ENCODE results near the gene EIF6. TPM values are rescaled to one million over a fixed set of nuclear protein-coding genes. Genes with fewer than 3 reads are reported as not detected.
"Not testable (repeated sequence)": the region's sequence is repeated elsewhere in the genome, so short reads cannot be mapped to it uniquely, and the experiment has no call there.

EIF6 gene
- total RNA-seq, 1 donor from 2014 or later: 124 TPM

DNA sequence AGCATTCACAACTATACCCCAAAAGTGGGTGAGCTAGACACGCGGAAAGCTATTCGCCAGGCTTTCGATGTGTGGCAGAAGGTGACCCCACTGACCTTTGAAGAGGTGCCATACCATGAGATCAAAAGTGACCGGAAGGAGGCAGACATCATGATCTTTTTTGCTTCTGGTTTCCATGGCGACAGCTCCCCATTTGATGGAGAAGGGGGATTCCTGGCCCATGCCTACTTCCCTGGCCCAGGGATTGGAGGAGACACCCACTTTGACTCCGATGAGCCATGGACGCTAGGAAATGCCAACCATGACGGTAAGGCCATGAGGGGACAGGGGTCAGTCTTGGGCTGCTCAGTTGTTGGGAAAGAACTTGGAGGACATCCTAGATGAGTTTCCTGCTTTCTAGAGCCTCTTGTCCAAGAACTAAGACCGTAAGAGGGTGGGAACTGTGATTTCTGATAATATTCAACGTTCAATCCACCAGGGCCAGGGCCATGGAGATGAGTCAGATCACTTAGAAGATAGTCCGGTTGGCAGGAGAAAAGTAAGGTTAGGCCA, 30.0 kb downstream of the EIF6 start:
- Histone ChIP-seq H3K4me3 (no peak overlapping the region), H3K27me3 (no peaks in the 10 kb centered on the region), H3K9me3 (no peaks in the 10 kb centered on the region), H3K4me1 (no peaks in the 10 kb centered on the region), H3K36me3 (no peaks in the 10 kb centered on the region), H3K27ac (no peak overlapping the region)
- TF ChIP-seq POLR2A (IDR thresholded peaks at IDR 0.05) (no peak), POLR2AphosphoS5 (IDR thresholded peaks at IDR 0.05; ENCODE audit: insufficient read depth in 1 of 2, low read depth in 1 of 2) (no peak)
- TF ChIP-seq, protein P1, sequence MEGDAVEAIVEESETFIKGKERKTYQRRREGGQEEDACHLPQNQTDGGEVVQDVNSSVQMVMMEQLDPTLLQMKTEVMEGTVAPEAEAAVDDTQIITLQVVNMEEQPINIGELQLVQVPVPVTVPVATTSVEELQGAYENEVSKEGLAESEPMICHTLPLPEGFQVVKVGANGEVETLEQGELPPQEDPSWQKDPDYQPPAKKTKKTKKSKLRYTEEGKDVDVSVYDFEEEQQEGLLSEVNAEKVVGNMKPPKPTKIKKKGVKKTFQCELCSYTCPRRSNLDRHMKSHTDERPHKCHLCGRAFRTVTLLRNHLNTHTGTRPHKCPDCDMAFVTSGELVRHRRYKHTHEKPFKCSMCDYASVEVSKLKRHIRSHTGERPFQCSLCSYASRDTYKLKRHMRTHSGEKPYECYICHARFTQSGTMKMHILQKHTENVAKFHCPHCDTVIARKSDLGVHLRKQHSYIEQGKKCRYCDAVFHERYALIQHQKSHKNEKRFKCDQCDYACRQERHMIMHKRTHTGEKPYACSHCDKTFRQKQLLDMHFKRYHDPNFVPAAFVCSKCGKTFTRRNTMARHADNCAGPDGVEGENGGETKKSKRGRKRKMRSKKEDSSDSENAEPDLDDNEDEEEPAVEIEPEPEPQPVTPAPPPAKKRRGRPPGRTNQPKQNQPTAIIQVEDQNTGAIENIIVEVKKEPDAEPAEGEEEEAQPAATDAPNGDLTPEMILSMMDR (IDR thresholded peaks at IDR 0.05): no peak
- intact Hi-C loops (cut with DNase I): no loop called here
- no peak for DNase-seq (ENCODE audit: extremely low spot score in 2 of 2)

DNA sequence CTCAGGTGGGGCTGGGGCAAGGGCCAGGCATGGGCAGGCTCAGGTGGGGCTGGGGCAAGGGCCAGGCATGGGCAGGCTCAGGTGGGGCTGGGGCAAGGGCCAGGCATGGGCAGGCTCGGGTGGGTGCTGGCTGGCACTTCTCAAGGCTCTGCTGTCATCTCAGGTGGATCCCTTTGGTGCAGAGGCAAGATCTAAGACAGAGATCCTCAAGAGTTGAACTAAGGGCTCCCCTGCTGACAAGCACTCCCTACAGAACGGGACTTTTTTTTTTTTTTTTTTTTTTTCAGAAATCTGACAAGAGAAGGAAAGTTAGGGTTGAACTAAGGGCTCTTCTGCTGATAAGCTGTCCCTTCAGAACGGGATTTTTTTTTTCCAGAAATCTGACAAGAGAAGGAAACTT, 31.6 kb downstream of the EIF6 start:
- Histone ChIP-seq H3K4me3 (no peak overlapping the region), H3K27ac (no peak overlapping the region), H3K36me3 (no peaks in the 10 kb centered on the region), H3K27me3 (no peaks in the 10 kb centered on the region), H3K9me3 (no peaks in the 10 kb centered on the region), H3K4me1 (no peaks in the 10 kb centered on the region)
- intact Hi-C loops (cut with DNase I): no loop called here
- no peak for DNase-seq (ENCODE audit: extremely low spot score in 2 of 2)
- TF ChIP-seq POLR2A (IDR thresholded peaks at IDR 0.05) (no peak), POLR2AphosphoS5 (IDR thresholded peaks at IDR 0.05; ENCODE audit: insufficient read depth in 1 of 2, low read depth in 1 of 2) (no peak)
- TF ChIP-seq, protein P1 (IDR thresholded peaks at IDR 0.05): no peak

- H3K27me3 ChIP-seq; intact Hi-C loops (cut with DNase I); H3K36me3 ChIP-seq; H3K4me3 ChIP-seq; H3K27ac ChIP-seq; DNase-seq (ENCODE audit: extremely low spot score in 2 of 2); H3K4me1 ChIP-seq; H3K9me3 ChIP-seq: not testable (repeated sequence)
Measured at GRCh38 chr20:35252598-35252997, 32.0 kb downstream of the EIF6 start.

DNA sequence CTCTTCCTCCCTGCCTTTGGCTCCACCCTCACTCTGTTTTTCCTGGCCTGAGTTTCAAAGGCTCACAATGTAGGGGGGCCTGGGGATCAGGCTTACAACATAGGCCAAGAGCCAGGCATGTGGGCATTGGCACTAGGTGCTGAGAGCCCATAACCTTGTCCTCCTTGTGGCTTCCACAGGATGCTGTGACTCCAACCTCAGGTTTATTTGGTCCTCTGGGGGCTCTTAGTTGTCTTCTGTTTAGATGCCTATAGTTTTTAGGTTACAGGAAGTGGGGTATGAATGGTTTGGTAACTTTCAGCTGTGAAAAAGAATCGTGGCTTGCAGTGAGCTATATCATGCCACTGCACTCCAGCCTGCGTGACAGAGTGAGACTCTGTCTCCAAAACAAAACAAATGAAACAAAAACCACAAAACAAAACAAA, 32.5 kb downstream of the EIF6 start:
- no peak overlapping the region for H3K4me3 ChIP-seq
- H3K36me3 ChIP-seq: no peaks in the 10 kb centered on the region
- no peaks in the 10 kb centered on the region for H3K27me3 ChIP-seq
- TF ChIP-seq, protein P1 (IDR thresholded peaks at IDR 0.05): no peak
- no peak for TF ChIP-seq POLR2AphosphoS5 (IDR thresholded peaks at IDR 0.05; ENCODE audit: insufficient read depth in 1 of 2, low read depth in 1 of 2)
- TF ChIP-seq POLR2A (IDR thresholded peaks at IDR 0.05): no peak
- intact Hi-C loops (cut with DNase I): no loop called here
- no peaks in the 10 kb centered on the region for H3K9me3 ChIP-seq
- H3K27ac ChIP-seq: no peak overlapping the region
- H3K4me1 ChIP-seq: no peaks in the 10 kb centered on the region
- DNase-seq (ENCODE audit: extremely low spot score in 2 of 2): no peak

DNA sequence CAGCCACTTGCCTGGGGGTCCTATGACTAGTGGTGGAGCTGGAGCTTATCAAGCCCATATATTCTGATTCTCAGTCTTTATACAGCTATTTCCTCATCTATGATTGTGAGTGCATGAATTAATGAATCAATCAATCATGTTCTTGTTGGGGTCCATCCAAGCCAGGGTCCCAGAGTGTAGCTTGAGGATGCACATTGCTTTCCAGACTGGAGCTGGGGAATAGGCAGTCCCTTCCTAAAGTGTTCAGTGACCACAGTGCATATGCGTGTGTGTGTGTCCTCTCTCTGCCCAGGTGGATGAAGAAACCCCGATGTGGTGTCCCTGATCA, 33.0 kb downstream of the EIF6 start:
- Histone ChIP-seq H3K9me3 (no peaks in the 10 kb centered on the region), H3K36me3 (no peaks in the 10 kb centered on the region), H3K27me3 (no peaks in the 10 kb centered on the region), H3K4me3 (no peak overlapping the region), H3K4me1 (no peaks in the 10 kb centered on the region), H3K27ac (no peak overlapping the region)
- TF ChIP-seq POLR2AphosphoS5 (IDR thresholded peaks at IDR 0.05; ENCODE audit: insufficient read depth in 1 of 2, low read depth in 1 of 2): no peak
- TF ChIP-seq, protein P1 (IDR thresholded peaks at IDR 0.05): no peak
- TF ChIP-seq POLR2A (IDR thresholded peaks at IDR 0.05): no peak
- DNase-seq (ENCODE audit: extremely low spot score in 2 of 2): no peak
- intact Hi-C loops (cut with DNase I): no loop called here
